HEK293 (cell line): ENCODE results near the gene ABCB4.

ENCODE experiments used
- GLI4 ChIP-seq: fragments of 450-650 bp; formaldehyde crosslinking; IDR thresholded peaks from 2 replicates; pipeline ENCODE4 v1.5.1; 2016; ENCODE audit warnings: missing biosample characterization, missing genetic modification characterization
- KLF1 ChIP-seq: fragments of 450-650 bp; formaldehyde crosslinking; IDR thresholded peaks from 2 replicates; pipeline ENCODE4 v1.5.1; 2016; ENCODE audit warnings: missing biosample characterization, missing genetic modification characterization
- SETDB1 ChIP-seq: IDR thresholded peaks from one replicate; pipeline ENCODE4 v1.6.1; 2017; ENCODE audit warnings: mild to moderate bottlenecking, low read length, moderate library complexity, mixed read lengths; ENCODE audit not compliant: insufficient read length
- ZNF155 ChIP-seq: fragments of 450-650 bp; formaldehyde crosslinking; IDR thresholded peaks from 2 replicates; pipeline ENCODE4 v1.5.1; 2016; ENCODE audit warnings: missing biosample characterization, missing genetic modification characterization
- ZNF174 ChIP-seq: fragments of 450-650 bp; formaldehyde crosslinking; IDR thresholded peaks from 2 replicates; pipeline ENCODE4 v1.5.0; 2017; ENCODE audit warnings: missing biosample characterization, mild to moderate bottlenecking, missing genetic modification characterization
- ZNF621 ChIP-seq: fragments of 450-650 bp; formaldehyde crosslinking; IDR thresholded peaks from 2 replicates; pipeline ENCODE4 v1.5.1; 2017; ENCODE audit warnings: missing biosample characterization, missing genetic modification characterization
- TF ChIP-seq, protein P1 (sequence below): fragments of 450-650 bp; formaldehyde crosslinking; IDR thresholded peaks from 2 replicates; pipeline ENCODE4 v1.5.1; 2016; ENCODE audit warnings: missing biosample characterization, missing genetic modification characterization
- TF ChIP-seq, protein P2 (sequence below): fragments of 450-650 bp; formaldehyde crosslinking; optimal IDR thresholded peaks from 2 replicates; pipeline ENCODE3; 2016; ENCODE audit warnings: missing biosample characterization, mild to moderate bottlenecking, missing genetic modification characterization
- TF ChIP-seq, protein P3 (sequence below): fragments of 450-650 bp; formaldehyde crosslinking; IDR thresholded peaks from 2 replicates; pipeline ENCODE4 v1.5.1; 2016; ENCODE audit warnings: missing biosample characterization, missing genetic modification characterization

- TF ChIP-seq, protein P1, sequence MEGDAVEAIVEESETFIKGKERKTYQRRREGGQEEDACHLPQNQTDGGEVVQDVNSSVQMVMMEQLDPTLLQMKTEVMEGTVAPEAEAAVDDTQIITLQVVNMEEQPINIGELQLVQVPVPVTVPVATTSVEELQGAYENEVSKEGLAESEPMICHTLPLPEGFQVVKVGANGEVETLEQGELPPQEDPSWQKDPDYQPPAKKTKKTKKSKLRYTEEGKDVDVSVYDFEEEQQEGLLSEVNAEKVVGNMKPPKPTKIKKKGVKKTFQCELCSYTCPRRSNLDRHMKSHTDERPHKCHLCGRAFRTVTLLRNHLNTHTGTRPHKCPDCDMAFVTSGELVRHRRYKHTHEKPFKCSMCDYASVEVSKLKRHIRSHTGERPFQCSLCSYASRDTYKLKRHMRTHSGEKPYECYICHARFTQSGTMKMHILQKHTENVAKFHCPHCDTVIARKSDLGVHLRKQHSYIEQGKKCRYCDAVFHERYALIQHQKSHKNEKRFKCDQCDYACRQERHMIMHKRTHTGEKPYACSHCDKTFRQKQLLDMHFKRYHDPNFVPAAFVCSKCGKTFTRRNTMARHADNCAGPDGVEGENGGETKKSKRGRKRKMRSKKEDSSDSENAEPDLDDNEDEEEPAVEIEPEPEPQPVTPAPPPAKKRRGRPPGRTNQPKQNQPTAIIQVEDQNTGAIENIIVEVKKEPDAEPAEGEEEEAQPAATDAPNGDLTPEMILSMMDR (tag by site-specific recombination) = no peak
- TF ChIP-seq, protein P2, sequence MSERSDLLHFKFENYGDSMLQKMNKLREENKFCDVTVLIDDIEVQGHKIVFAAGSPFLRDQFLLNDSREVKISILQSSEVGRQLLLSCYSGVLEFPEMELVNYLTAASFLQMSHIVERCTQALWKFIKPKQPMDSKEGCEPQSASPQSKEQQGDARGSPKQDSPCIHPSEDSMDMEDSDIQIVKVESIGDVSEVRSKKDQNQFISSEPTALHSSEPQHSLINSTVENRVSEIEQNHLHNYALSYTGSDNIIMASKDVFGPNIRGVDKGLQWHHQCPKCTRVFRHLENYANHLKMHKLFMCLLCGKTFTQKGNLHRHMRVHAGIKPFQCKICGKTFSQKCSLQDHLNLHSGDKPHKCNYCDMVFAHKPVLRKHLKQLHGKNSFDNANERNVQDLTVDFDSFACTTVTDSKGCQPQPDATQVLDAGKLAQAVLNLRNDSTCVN (tag by site-specific recombination) = no peak
- TF ChIP-seq, protein P3, sequence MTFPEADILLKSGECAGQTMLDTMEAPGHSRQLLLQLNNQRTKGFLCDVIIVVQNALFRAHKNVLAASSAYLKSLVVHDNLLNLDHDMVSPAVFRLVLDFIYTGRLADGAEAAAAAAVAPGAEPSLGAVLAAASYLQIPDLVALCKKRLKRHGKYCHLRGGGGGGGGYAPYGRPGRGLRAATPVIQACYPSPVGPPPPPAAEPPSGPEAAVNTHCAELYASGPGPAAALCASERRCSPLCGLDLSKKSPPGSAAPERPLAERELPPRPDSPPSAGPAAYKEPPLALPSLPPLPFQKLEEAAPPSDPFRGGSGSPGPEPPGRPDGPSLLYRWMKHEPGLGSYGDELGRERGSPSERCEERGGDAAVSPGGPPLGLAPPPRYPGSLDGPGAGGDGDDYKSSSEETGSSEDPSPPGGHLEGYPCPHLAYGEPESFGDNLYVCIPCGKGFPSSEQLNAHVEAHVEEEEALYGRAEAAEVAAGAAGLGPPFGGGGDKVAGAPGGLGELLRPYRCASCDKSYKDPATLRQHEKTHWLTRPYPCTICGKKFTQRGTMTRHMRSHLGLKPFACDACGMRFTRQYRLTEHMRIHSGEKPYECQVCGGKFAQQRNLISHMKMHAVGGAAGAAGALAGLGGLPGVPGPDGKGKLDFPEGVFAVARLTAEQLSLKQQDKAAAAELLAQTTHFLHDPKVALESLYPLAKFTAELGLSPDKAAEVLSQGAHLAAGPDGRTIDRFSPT = no peak
- TF ChIP-seq GLI4 (no peak), ZNF155 (tag by site-specific recombination) (no peak), SETDB1 (no peak), KLF1 (tag by site-specific recombination) (no peak), ZNF621 (tag by site-specific recombination) (no peak), ZNF174 (tag by site-specific recombination) (no peak)
Observed at GRCh38 chr7:87479951-87480350, 4.5 kb upstream of the ABCB4 start.
